Natural killer cell (primary cell): ENCODE measurements around the gene FOXD2. TPM values are rescaled to one million over a fixed set of nuclear protein-coding genes. Genes with fewer than 3 reads are reported as not detected.

Experiments used
- ATAC-seq, 3 donors: fragments of 150-1000 bp in 2 of 3; fragments of 200-7000 bp in 1 of 3; cut with Tn5 transposase; 1 replicate in 1 of 3; 2 replicates in 2 of 3; pipeline ENCODE4 v1.10.0; 2021; ENCODE audit warnings: mild to moderate bottlenecking in 2 of 3, moderate library complexity in 2 of 3
- DNase-seq, 2 donors: peaks; one replicate each; pipeline versions ENCODE4 v3.0.0 to v3.0.0-alpha.2; 2013 to 2021; ENCODE audit warnings: mixed read lengths in 1 of 2
- H3K27ac ChIP-seq: one replicate; pipeline ENCODE4 v1.5.1; 2013; ENCODE audit warnings: mild to moderate bottlenecking, low read length
- H3K27me3 ChIP-seq: one replicate; pipeline ENCODE4 v1.6.1; 2013; ENCODE audit warnings: low read length; ENCODE audit not compliant: control insufficient read depth, insufficient read depth
- H3K36me3 ChIP-seq: one replicate; pipeline ENCODE4 v1.6.1; 2013; ENCODE audit warnings: low read length; ENCODE audit not compliant: control insufficient read depth, insufficient read depth
- H3K4me1 ChIP-seq: one replicate; pipeline ENCODE4 v1.6.1; 2013; ENCODE audit warnings: low read length; ENCODE audit not compliant: control insufficient read depth, insufficient read depth
- H3K4me3 ChIP-seq: one replicate; pipeline ENCODE4 v1.5.1; 2013; ENCODE audit warnings: low read length
- H3K9me3 ChIP-seq: one replicate; pipeline ENCODE4 v1.6.1; 2013; ENCODE audit warnings: low read length; ENCODE audit not compliant: control insufficient read depth, insufficient read depth
- H3K27ac Mint-ChIP-seq, 2 donors: one replicate each; pipeline ENCODE4 v1.8.0; 2022; ENCODE audit warnings: mild to moderate bottlenecking in 2 of 2, mixed read lengths in 2 of 2, moderate library complexity in 1 of 2
- H3K27me3 Mint-ChIP-seq, 2 donors: one replicate each; pipeline ENCODE4 v1.8.0; 2022; ENCODE audit warnings: low read depth in 2 of 2, mixed read lengths in 2 of 2
- H3K36me3 Mint-ChIP-seq: one replicate; pipeline ENCODE4 v1.8.0; 2022; ENCODE audit warnings: mixed read lengths
- H3K4me1 Mint-ChIP-seq, 2 donors: one replicate each; pipeline ENCODE4 v1.8.0; 2022; ENCODE audit warnings: mixed read lengths in 2 of 2
- H3K4me3 Mint-ChIP-seq: one replicate; pipeline ENCODE4 v1.8.0; 2022; ENCODE audit warnings: mild to moderate bottlenecking, moderate library complexity, mixed read lengths
- H3K9me3 Mint-ChIP-seq, 2 donors: one replicate each; pipeline ENCODE4 v1.8.0; 2022; ENCODE audit warnings: mixed read lengths in 2 of 2
- CTCF ChIP-seq: fragments of 200-600 bp; IDR thresholded peaks from one replicate; pipeline ENCODE4 v1.8.0; 2022; ENCODE audit warnings: antibody characterized with exemption
- WGBS: methylation state at CpG from one replicate; pipeline ENCODE4 v1.1.7; 2013; ENCODE audit warnings: missing lambda C conversion rate; ENCODE audit not compliant: insufficient coverage; 5-methylcytosine and 5-hydroxymethylcytosine counted together
- intact Hi-C: fragments of 100-400 bp; cut with micrococcal nuclease; formaldehyde crosslinking; loops from one replicate; pipeline ENCODE4 v1.14.2; 2022
- total RNA-seq, 4 donors: library from RNA; stranded (reverse); fragments of 120-200 nt in 1 of 4; gene quantifications; one replicate each; pipeline versions ENCODE4 v1.2.3 to v1.2.4, GENCODE V29; 2013 to 2022

FOXD2 gene
- total RNA-seq, 3 donors from 2014 or later (not counting 1 experiment from before 2014, with no cell fraction given), result 0.49 to 1.4 (median 1.1) TPM

- H3K4me3 ChIP-seq, result no peak within 1 kb of the TSS
- no peaks in the 10 kb centered on the region for H3K9me3 Mint-ChIP-seq
- H3K27ac ChIP-seq, result no peak within 1 kb of the TSS
- no peak within 1 kb of the TSS for H3K27ac Mint-ChIP-seq
- H3K9me3 ChIP-seq, result no peaks in the 10 kb centered on the region
- H3K4me3 Mint-ChIP-seq, result peak within 1 kb of the TSS; percentile 65
- peaks cover 2% of the 10 kb centered on the region for H3K4me1 ChIP-seq
- peaks cover 38 to 40% of the 10 kb centered on the region in 2 donors for H3K27me3 Mint-ChIP-seq
- WGBS, result 40% methylated on average over 21 of the region's 21 CpGs
- no peaks in the 10 kb centered on the region for H3K36me3 Mint-ChIP-seq
- DNase-seq, result no peak
- intact Hi-C loops, result no loop called here
- H3K4me1 Mint-ChIP-seq, result peaks cover 0 to 11% of the 10 kb centered on the region in 2 donors
- ATAC-seq, result no peak
- peaks cover 17% of the 10 kb centered on the region for H3K27me3 ChIP-seq
- H3K36me3 ChIP-seq, result no peaks in the 10 kb centered on the region
- no peak for TF ChIP-seq CTCF
Measured at GRCh38 chr1:47415728-47416318, 22.0 kb upstream of the FOXD2 start, which contains the start of gene FOXE3. Gene FOXE3, plus strand, starts transcription at chr1:47416285. Its CDS starts 31 bp downstream, at chr1:47416316.

GRCh38 chr1:47416319-47417169 lies 21.3 kb upstream of the FOXD2 start:
- 4% methylated on average over 134 of the region's 134 CpGs for WGBS
- H3K4me1 Mint-ChIP-seq, result peaks cover 0 to 11% of the 10 kb centered on the region in 2 donors
- Histone ChIP-seq H3K27me3 (peaks cover 17% of the 10 kb centered on the region), H3K27ac (no peak overlapping the region), H3K36me3 (no peaks in the 10 kb centered on the region), H3K4me1 (peaks cover 2% of the 10 kb centered on the region), H3K4me3 (no peak overlapping the region), H3K9me3 (no peaks in the 10 kb centered on the region)
- ATAC-seq (peak in 1 of 3 donors; percentile 68), DNase-seq (peak in 1 of 2 donors; percentile 19)
- H3K36me3 Mint-ChIP-seq, result no peaks in the 10 kb centered on the region
- no peaks in the 10 kb centered on the region for H3K9me3 Mint-ChIP-seq
- peak overlapping the region; percentile 65 for H3K4me3 Mint-ChIP-seq
- no peak for TF ChIP-seq CTCF
- H3K27me3 Mint-ChIP-seq, result peaks cover 38 to 40% of the 10 kb centered on the region in 2 donors
- intact Hi-C loops, result no loop called here
- H3K27ac Mint-ChIP-seq, result no peak overlapping the region

- Histone ChIP-seq H3K27ac (no peak overlapping the region), H3K9me3 (no peaks in the 10 kb centered on the region), H3K4me3 (no peak overlapping the region), H3K27me3 (peaks cover 17% of the 10 kb centered on the region), H3K4me1 (peaks cover 2% of the 10 kb centered on the region), H3K36me3 (no peaks in the 10 kb centered on the region)
- Mint-ChIP-seq H3K27ac (no peak overlapping the region), H3K36me3 (no peaks in the 10 kb centered on the region), H3K4me3 (peak overlapping the region; percentile 49), H3K9me3 (no peaks in the 10 kb centered on the region), H3K27me3 (peaks cover 38 to 40% of the 10 kb centered on the region in 2 donors), H3K4me1 (peaks cover 0 to 11% of the 10 kb centered on the region in 2 donors)
- no peak for DNase-seq
- no peak for ATAC-seq
- 43% methylated on average over 39 of the region's 39 CpGs for WGBS
- no peak for TF ChIP-seq CTCF
- intact Hi-C loops, result no loop called here
Measured at GRCh38 chr1:47417170-47418044, 20.4 kb upstream of the FOXD2 start.
